Epithelial cell of esophagus (primary cell): Measurements from ENCODE around the gene PPP1R15B.

ENCODE experiments used
- DNase-seq: peaks from one replicate; pipeline ENCODE4 v3.0.0; 2010; ENCODE audit warnings: low read depth
- H3K4me3 ChIP-seq: 2 replicates; pipeline ENCODE4 v1.5.1; 2011; ENCODE audit warnings: mild to moderate bottlenecking, low read length, control low read depth
- TF ChIP-seq, protein P1 (sequence below): IDR thresholded peaks from 2 replicates; pipeline ENCODE4 v1.5.1; 2011; ENCODE audit warnings: low read depth, mild to moderate bottlenecking, low read length, control low read depth, inconsistent platforms; ENCODE audit not compliant: insufficient read depth; ENCODE audit errors: missing control alignments

Gene PPP1R15B

DNA sequence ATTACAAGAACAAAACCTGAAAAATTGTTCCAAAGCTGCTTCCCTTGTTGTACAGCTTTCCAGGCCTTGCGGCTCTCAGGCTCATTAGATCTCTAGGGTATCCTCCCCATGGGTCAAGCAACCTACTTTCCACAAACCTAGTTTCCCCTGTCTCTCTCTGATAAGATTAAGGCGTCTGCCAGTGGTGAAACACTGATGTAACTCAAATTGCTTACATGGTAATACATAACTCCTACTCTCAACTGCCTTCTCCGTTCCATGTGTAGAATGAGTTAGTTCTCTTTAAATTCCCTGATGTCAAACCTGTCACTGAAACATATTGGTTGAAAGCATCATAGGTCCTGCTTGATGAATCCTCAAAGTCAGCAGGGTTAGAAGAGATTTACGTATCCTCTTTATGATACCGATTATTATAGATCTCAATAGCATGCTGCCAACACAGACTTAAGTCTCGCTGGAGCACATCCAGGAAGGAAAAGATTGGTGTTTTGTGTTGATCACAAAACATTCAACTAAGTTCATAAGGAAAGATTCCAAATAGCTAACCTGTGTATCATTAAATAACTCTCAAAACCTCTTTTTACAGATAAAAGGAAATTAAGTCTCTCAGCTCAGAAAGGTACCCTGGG, 10.6 kb downstream of the PPP1R15B start:
- no peak overlapping the region for H3K4me3 ChIP-seq
- DNase-seq, result no peak
- TF ChIP-seq, protein P1, sequence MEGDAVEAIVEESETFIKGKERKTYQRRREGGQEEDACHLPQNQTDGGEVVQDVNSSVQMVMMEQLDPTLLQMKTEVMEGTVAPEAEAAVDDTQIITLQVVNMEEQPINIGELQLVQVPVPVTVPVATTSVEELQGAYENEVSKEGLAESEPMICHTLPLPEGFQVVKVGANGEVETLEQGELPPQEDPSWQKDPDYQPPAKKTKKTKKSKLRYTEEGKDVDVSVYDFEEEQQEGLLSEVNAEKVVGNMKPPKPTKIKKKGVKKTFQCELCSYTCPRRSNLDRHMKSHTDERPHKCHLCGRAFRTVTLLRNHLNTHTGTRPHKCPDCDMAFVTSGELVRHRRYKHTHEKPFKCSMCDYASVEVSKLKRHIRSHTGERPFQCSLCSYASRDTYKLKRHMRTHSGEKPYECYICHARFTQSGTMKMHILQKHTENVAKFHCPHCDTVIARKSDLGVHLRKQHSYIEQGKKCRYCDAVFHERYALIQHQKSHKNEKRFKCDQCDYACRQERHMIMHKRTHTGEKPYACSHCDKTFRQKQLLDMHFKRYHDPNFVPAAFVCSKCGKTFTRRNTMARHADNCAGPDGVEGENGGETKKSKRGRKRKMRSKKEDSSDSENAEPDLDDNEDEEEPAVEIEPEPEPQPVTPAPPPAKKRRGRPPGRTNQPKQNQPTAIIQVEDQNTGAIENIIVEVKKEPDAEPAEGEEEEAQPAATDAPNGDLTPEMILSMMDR, result no peak

DNA sequence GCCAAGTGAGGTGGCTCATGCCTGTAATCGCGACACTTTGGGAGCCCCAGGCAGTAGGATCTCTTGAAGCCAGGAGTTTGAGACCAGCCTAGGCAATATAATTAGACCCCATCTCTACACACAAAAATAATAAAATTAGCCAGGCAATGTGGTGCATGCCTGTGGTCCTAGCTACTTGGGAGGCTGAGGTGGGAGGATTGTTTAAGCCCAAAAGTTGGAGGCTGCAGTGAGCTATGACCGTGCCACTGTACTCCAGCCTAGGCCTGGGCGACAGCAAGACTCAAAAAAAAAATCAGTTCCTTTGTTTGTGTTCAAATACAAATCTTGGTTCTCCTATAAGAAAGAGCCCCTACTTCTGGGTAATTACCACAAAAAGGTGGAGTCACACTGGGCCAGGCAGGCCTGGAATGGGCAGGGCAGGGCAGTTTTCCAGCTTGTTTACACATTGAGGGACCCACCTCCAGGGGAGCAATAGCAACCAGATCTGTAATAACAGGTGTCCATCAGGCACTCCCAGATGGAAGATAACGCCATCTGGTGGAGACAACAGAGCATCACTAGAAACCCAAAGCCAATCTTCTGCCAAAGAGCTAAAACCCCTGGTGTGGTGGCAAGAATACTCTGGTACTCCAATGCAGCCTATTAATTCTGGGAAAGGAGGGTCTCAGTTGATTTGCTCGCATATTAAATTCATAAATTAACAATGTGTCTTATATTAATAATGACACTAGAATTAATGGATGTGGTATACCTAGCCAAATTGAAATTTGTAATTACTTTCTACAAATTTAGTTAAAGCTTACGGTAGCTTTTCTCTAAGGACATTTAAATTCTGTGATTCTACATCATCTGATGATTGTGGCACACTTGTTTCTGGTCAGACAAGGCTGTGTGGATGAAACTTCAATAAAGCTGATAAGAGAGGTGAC, 13.2 kb downstream of the PPP1R15B start:
- H3K4me3 ChIP-seq, result no peak overlapping the region
- peak; percentile 87 for DNase-seq
- TF ChIP-seq, protein P1, result peak; percentile 97

DNA sequence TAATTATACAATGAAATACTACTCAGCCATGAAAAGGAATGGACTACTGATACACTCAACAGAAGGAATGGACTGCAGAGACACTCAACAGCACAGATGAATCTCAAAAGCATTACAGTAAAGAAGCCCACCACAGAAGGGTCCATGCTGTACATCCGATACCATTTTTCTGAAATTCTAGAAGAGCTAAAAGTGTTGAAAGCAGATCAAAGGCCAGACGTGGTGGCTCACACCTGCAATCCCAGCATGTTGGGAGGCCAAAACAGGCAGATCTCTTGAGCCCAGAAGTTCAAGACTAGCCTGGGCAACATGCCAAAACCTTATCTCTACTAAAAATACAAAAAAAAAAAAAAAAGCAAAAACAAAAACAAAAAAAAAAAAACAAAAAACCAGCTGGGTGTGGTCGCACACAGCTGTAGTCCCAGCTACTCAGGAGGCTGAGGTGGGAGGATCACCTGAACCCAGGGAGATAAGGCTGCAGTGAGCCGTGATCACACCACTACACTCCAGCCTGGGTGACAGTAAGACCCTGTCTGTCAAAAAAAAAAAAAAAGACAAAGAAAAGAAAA, 15.5 kb downstream of the PPP1R15B start:
- DNase-seq, result no peak
- TF ChIP-seq, protein P1, result no peak
- no peak overlapping the region for H3K4me3 ChIP-seq

DNA sequence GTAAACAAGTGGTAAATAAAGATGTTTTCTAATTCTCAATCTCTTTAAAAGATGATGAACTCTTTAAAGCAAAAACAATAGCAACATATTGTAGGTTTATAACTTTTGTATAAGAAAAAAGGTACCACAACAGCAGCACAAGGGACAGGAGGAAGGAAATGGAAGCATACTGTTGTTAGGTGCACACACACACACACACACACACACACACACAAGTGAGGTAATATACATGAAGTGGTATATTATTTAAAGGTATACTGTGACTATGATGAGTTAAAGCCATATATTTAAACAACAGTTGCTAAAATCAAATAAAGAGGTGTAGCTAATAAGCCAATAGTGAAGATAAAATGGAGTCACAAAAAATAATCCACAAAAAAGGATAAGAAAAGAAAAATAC, 20.0 kb downstream of the PPP1R15B start:
- H3K4me3 ChIP-seq, result no peak overlapping the region
- DNase-seq, result no peak
- TF ChIP-seq, protein P1, result no peak

DNA sequence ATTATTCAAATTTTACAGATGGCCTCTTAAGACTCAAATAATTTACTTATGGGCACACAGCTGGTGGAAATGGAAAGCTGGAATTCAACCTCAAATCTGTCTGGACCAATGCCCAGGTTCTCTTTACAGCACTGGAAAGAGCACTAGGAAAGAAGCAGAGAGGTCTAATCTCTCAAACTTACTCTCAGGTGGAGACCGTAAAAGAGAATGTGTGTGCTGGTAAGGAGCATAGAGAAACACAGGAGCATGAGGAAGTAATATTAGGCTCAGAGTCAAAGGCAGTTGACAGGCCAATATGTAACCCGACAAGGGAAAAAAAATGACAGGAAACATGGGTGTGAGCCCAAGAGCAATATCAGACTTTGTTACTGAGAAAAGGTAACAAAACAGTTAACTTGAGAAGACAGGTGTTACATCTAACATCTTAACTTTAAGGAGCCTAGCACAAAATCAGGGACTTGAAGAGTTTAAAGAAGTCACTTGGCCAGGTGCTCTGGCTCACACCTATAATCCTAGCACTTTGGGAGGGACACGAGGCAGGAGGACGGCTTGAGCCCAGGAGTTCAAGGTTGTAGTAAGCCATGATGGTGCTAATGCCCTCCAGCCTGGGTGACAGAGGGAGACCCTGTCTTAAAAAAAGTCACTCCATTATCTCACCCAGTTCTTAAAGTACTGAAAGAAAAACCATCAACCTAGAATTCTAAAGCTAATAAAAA, 20.7 kb downstream of the PPP1R15B start:
- no peak overlapping the region for H3K4me3 ChIP-seq

DNA sequence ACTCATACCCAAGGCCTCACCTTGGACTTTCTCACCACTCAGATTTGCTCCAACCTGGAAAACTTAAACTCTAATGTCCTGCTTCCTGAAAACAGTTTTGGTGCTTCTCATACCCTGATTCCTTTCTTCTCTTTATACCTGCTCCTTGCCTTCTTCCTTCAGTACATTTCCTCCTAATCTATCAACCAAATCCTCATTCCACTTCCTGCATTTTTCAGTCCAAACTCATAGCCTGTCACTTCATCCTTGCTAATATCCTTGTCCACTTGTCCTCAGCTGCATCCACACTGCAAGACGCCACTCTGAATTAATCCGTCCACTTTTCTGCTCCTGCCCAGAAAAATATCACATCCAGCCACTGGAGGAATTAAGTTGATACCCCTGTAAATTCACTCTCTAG, 25.9 kb downstream of the PPP1R15B start:
- H3K4me3 ChIP-seq, result no peak overlapping the region
- DNase-seq, result no peak
- TF ChIP-seq, protein P1, result no peak

More for the DNA sequence above, 20.7 kb downstream of the PPP1R15B start:
- DNase-seq, result no peak
- TF ChIP-seq, protein P1, result no peak
